Smooth muscle cell (in vitro differentiated cells): ENCODE measurements around the gene C4BPA. TPM values are rescaled to one million over a fixed set of nuclear protein-coding genes. Genes with fewer than 3 reads are reported as not detected.

ENCODE experiments used
- DNase-seq: peaks from one replicate; lab custom pipeline; 2025; ENCODE audit not compliant: unreplicated experiment; lab: John Stamatoyannopoulos, UW
- H2AFZ ChIP-seq: fragments of 200-600 bp; sonication (generic); 2 replicates; pipeline ENCODE4 v1.6.0; 2016; ENCODE audit warnings: antibody characterized with exemption, low read depth, mild to moderate bottlenecking
- H3F3A ChIP-seq: fragments of 200-600 bp; sonication (generic); 2 replicates; pipeline ENCODE4 v1.6.0; 2017; ENCODE audit warnings: antibody characterized with exemption, low read depth
- H3K27ac ChIP-seq: fragments of 200-600 bp; sonication (generic); 2 replicates; pipeline ENCODE4 v1.5.1; 2016; ENCODE audit warnings: low read depth, mild to moderate bottlenecking
- H3K27me3 ChIP-seq: fragments of 200-600 bp; sonication (generic); 2 replicates; pipeline ENCODE4 v1.6.1; 2016; ENCODE audit warnings: low read depth, mild to moderate bottlenecking
- H3K36me3 ChIP-seq: fragments of 200-600 bp; sonication (generic); 2 replicates; pipeline ENCODE4 v1.5.1; 2016; ENCODE audit warnings: low read depth
- H3K4me1 ChIP-seq: fragments of 200-600 bp; sonication (generic); 2 replicates; pipeline ENCODE4 v1.5.1; 2016; ENCODE audit warnings: low read depth
- H3K4me2 ChIP-seq: fragments of 200-600 bp; sonication (generic); 2 replicates; pipeline ENCODE4 v1.6.0; 2016; ENCODE audit warnings: mild to moderate bottlenecking
- H3K4me3 ChIP-seq: fragments of 200-600 bp; sonication (generic); 2 replicates; pipeline ENCODE4 v1.5.1; 2016; ENCODE audit warnings: mild to moderate bottlenecking
- H3K79me2 ChIP-seq: fragments of 200-600 bp; sonication (generic); 2 replicates; pipeline ENCODE4 v1.6.0; 2016; ENCODE audit warnings: low read depth, mild to moderate bottlenecking
- H3K9ac ChIP-seq: fragments of 200-600 bp; sonication (generic); 2 replicates; pipeline ENCODE4 v1.6.0; 2016; ENCODE audit warnings: low read depth
- H3K9me3 ChIP-seq: fragments of 200-600 bp; sonication (generic); replicated peaks from 2 replicates; pipeline ENCODE4 v1.5.1; 2016; ENCODE audit warnings: low read depth
- H4K20me1 ChIP-seq: fragments of 200-600 bp; sonication (generic); 2 replicates; pipeline ENCODE4 v1.6.0; 2016; ENCODE audit warnings: low read depth
- CTCF ChIP-seq: fragments of 200-600 bp; sonication (generic); IDR thresholded peaks from 2 replicates; pipeline ENCODE4 v1.5.1; 2017; ENCODE audit warnings: borderline replicate concordance, mild to moderate bottlenecking, antibody characterized with exemption; ENCODE audit not compliant: insufficient read depth, poor library complexity, severe bottlenecking
- WGBS: methylation state at CpG from one replicate; pipeline ENCODE4 v1.1.7; 2016; ENCODE audit warnings: low lambda C conversion rate; 5-methylcytosine and 5-hydroxymethylcytosine counted together
- polyA plus RNA-seq: library from polyadenylated mRNA; unstranded; fragments of >200 nt; fragmentation: Nextera tagmentation; extraction: Ambion mirVana; gene quantifications from 2 replicates; pipeline ENCODE4 v1.2.1, GENCODE V29; 2016
- total RNA-seq: library from RNA; depleted of rRNA; stranded (reverse); fragments of >200 nt; gene quantifications from 2 replicates; pipeline ENCODE4 v1.2.3, GENCODE V29; 2014

The C4BPA gene
- total and polyA plus RNA-seq, 2 experiments from 2014 or later: not detected

GRCh38 chr1:207062058-207062457 is 42.0 kb upstream of the C4BPA start:
- no peak overlapping the region for H3K4me3 ChIP-seq
- no peak overlapping the region for H2AFZ ChIP-seq
- no peaks in the 10 kb centered on the region for H3K27me3 ChIP-seq
- H3K9me3 ChIP-seq: no peaks in the 10 kb centered on the region
- H4K20me1 ChIP-seq: no peaks in the 10 kb centered on the region
- H3F3A ChIP-seq: no peaks in the 10 kb centered on the region
- DNase-seq: no peak
- H3K27ac ChIP-seq: no peak overlapping the region
- TF ChIP-seq CTCF: no peak
- WGBS: 88% methylated on average over 1 of the region's 1 CpG
- peaks cover 2% of the 10 kb centered on the region for H3K4me1 ChIP-seq
- H3K79me2 ChIP-seq: no peaks in the 10 kb centered on the region
- no peaks in the 10 kb centered on the region for H3K36me3 ChIP-seq
- no peak overlapping the region for H3K9ac ChIP-seq
- H3K4me2 ChIP-seq: no peak overlapping the region

GRCh38 chr1:207063014-207063413 is 41.0 kb upstream of the C4BPA start:
- Histone ChIP-seq H3K79me2 (no peaks in the 10 kb centered on the region), H3F3A (no peaks in the 10 kb centered on the region), H3K4me3 (no peak overlapping the region), H3K27me3 (no peaks in the 10 kb centered on the region), H3K4me2 (no peak overlapping the region), H4K20me1 (no peaks in the 10 kb centered on the region), H3K36me3 (no peaks in the 10 kb centered on the region), H2AFZ (no peak overlapping the region), H3K4me1 (peaks cover 2% of the 10 kb centered on the region), H3K9ac (no peak overlapping the region), H3K27ac (no peak overlapping the region), H3K9me3 (no peaks in the 10 kb centered on the region)
- TF ChIP-seq CTCF: no peak
- WGBS: 97% methylated on average over 5 of the region's 5 CpGs
- no peak for DNase-seq

GRCh38 chr1:207064561-207064960 is 39.5 kb upstream of the C4BPA start:
- TF ChIP-seq CTCF: no peak
- Histone ChIP-seq H3K79me2 (no peaks in the 10 kb centered on the region), H2AFZ (no peak overlapping the region), H3K36me3 (peaks cover 6% of the 10 kb centered on the region), H3K9ac (no peak overlapping the region), H3K27ac (no peak overlapping the region), H3K4me3 (no peak overlapping the region), H3K4me2 (no peak overlapping the region), H3F3A (no peaks in the 10 kb centered on the region), H4K20me1 (no peaks in the 10 kb centered on the region), H3K4me1 (no peaks in the 10 kb centered on the region), H3K27me3 (no peaks in the 10 kb centered on the region), H3K9me3 (no peaks in the 10 kb centered on the region)
- 98% methylated on average over 8 of the region's 8 CpGs for WGBS
- no peak for DNase-seq

DNA sequence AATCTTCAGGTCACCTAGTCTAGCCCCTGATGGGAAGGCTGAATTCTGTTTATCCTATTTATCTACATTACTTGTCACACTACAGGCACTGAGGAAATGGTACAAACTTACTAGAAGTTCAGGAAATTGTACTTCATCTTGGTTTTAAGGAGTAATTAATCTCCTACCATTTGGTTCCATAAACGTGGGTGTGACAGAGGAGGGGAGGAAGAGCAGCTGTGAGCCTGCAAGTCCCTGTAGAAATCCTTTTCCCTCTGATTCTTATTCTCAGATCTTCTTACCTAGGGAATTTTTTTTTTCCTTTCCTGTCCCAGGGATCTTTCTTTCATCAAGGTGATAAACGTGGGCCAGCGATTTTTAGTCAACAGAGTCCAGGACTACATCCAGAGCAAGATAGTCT is 36.8 kb upstream of the C4BPA start:
- WGBS: 90% methylated on average over 3 of the region's 3 CpGs
- peaks cover 6% of the 10 kb centered on the region for H3K36me3 ChIP-seq
- H3K4me1 ChIP-seq: no peaks in the 10 kb centered on the region

More for the DNA sequence above, 36.8 kb upstream of the C4BPA start:
- TF ChIP-seq CTCF: no peak
- Histone ChIP-seq H3K4me3 (no peak overlapping the region), H3F3A (no peaks in the 10 kb centered on the region), H4K20me1 (no peaks in the 10 kb centered on the region), H3K9ac (no peak overlapping the region), H3K27ac (no peak overlapping the region), H3K27me3 (no peaks in the 10 kb centered on the region), H3K79me2 (no peaks in the 10 kb centered on the region), H3K4me2 (no peak overlapping the region), H3K9me3 (no peaks in the 10 kb centered on the region), H2AFZ (no peak overlapping the region)
- no peak for DNase-seq
